GM12864 (cell line): ENCODE measurements around the gene CLRN3.

Source experiments
- DNase-seq: peaks from one replicate; pipeline ENCODE4 v3.0.0-alpha.2; 2011; ENCODE audit warnings: low read depth
- H3K4me3 ChIP-seq: 2 replicates; pipeline ENCODE4 v1.5.1; 2011; ENCODE audit warnings: mild to moderate bottlenecking, low read depth, low read length, control low read depth
- TF ChIP-seq, protein P1 (sequence below): IDR thresholded peaks from 2 replicates; pipeline ENCODE4 v1.5.1; 2011; ENCODE audit warnings: low read depth, mild to moderate bottlenecking, moderate library complexity, low read length, control low read depth, inconsistent platforms; ENCODE audit errors: missing control alignments

CLRN3 gene

DNA sequence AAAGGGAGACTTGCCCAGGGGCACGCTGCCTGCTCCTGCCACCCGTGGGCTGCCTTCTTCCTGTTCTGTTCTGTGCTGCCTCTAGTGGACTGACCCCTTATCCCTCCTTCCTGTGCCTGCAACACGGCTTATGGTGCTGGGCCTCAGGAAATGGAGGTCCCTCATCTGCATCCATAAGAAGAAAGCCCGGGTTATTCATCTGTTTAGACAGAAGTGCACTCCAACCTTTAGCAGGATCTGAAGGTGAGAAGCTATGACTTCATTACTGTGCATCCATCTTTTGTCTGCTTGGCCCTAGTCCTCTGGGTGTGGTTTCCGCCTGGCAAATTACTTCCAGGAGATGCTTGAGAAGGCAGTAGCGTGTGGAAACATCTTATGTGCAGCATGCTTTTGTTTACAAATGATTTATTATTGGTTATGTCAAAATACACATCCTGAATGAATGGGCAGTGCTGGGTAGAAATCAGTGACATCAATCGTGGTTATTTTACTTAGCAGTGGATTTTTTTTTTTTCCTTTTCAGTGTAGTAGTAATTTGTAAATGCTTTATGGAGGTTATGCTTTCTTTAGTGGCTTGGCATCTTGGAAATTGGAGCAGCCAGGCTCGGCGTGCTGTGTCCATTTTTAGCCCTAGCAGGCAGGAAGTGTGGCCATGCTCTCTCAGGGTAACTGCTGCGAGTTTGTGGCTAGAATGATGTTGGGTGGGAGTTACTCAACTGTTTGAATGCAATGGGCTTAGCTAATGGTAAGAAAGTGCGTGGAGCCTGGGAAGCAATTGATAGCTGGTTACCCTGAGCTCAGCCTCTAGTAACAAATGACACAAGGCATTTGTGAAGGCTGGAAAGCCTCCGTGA lies 26.9 kb upstream of the CLRN3 start:
- no peak overlapping the region for H3K4me3 ChIP-seq
- TF ChIP-seq, protein P1, sequence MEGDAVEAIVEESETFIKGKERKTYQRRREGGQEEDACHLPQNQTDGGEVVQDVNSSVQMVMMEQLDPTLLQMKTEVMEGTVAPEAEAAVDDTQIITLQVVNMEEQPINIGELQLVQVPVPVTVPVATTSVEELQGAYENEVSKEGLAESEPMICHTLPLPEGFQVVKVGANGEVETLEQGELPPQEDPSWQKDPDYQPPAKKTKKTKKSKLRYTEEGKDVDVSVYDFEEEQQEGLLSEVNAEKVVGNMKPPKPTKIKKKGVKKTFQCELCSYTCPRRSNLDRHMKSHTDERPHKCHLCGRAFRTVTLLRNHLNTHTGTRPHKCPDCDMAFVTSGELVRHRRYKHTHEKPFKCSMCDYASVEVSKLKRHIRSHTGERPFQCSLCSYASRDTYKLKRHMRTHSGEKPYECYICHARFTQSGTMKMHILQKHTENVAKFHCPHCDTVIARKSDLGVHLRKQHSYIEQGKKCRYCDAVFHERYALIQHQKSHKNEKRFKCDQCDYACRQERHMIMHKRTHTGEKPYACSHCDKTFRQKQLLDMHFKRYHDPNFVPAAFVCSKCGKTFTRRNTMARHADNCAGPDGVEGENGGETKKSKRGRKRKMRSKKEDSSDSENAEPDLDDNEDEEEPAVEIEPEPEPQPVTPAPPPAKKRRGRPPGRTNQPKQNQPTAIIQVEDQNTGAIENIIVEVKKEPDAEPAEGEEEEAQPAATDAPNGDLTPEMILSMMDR, result peak; percentile 29
- no peak for DNase-seq

DNA sequence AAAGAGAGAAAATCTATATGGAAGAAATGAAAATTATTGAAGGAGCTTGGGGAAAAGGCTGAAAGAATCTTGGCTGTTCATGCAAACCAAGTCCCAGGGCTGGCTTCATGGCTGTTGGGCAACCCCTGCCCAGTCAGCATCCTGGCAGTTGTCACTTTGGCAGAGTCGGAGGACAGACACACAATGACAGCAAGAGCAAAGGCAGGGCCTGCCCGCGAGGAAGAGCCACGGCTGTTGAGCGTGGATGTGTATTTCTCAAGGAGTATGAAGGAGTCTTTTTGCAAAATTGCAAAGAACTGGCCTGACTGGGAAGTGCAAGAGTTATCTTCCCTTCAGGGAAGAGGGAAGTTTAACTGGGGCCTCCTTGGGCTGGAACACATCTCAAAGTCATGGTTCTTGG lies 25.8 kb upstream of the CLRN3 start:
- H3K4me3 ChIP-seq, result no peak overlapping the region
- TF ChIP-seq, protein P1, result no peak
- no peak for DNase-seq

DNA sequence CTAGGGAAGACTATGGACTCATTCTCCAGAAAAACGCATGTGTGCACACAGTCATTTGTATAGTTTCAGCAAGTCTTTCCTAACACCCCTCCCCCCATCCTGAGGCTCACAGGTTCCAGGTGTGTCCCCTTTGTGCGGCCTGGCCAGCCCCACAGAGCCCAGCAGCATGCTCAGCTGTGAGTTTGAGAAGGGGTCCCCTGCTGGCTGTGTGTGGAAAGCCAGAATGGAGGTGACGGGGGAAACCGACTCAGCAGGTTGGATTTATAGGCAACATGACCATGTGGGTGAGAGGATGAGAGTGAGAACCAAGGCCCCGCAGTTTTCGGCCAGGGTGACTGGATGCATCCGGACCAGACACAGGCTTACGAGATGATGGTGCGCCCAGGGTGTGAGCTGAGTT lies 24.1 kb upstream of the CLRN3 start:
- TF ChIP-seq, protein P1, result no peak
- DNase-seq, result no peak
- no peak overlapping the region for H3K4me3 ChIP-seq

DNA sequence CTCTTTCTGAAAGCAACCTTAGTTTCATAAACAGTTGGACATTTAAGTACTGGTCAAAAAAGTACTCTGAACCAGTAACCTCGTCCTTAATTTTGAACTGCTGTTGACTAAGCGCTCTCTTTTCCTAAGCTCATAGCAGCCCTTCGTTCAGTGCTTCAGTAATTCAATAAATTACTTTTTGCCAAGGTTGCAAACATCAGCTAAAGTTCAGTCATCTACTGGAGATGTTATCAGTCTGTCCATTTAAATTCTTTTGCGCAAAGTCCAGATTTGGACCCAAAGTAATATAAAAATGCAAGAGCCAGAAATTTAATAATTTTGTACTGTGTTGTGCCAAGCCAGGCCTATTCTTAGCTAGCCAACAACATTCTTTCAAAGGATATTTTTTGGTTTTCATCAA lies 22.6 kb upstream of the CLRN3 start:
- no peak overlapping the region for H3K4me3 ChIP-seq
- DNase-seq, result no peak

DNA sequence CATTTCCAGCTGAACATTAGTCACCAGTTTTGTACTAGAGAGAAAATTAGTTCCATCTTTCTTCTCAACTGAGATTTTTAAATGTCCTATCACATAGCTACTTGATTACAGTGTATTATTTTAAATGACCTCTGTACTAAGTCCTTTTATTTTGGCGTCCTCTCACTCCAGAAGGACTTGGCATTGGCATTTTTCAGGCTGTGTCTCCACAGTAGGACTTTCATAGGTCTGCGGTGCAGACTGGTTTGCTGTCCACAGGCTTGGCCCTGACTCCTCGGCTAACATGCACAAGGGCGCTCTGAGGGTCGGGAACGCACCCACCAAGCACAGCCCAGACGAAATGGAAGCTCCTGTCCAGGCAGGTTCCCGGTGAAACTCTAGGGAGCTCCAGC lies 20.6 kb upstream of the CLRN3 start:
- H3K4me3 ChIP-seq, result no peak overlapping the region

More for the DNA sequence above, 22.6 kb upstream of the CLRN3 start:
- TF ChIP-seq, protein P1, result no peak

DNA sequence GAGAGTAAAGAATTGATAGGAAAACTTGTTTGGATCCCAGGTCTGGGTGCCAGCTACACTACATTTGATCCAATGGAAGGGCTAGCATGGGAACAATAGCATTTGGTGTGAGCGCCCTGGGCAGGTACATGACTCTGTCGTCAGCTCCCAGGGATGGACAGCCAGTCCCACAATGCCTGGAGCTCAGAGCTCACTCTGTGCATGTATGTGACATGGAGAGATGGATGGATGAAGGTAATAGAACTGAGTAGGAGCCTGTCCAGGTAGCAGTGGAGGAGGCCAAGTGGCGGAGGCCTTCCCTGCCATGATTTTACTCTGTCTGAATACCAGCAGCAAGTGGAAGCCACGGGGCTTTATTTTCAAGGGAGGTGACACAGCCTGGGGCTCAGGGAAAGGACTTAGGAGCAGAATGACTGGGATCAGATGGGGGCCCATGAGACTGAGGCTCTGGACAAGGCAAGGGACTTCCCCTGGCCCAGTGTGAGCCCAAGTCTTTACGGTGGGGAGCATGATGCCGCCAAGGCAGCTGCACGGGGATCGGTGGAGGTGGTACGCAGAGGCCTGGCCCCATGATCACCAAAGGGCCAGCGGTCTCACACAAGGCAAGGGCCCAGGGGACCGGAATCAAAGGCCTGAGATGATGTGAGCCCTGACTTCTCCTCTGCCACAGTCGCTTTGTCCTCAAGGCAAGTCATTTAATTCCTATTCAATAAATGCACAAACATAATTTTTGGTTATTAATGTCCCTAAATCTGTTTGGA lies 20.0 kb upstream of the CLRN3 start:
- TF ChIP-seq, protein P1, result no peak
- H3K4me3 ChIP-seq, result no peak overlapping the region
- DNase-seq, result no peak

More for the DNA sequence above, 20.6 kb upstream of the CLRN3 start:
- DNase-seq, result no peak
- TF ChIP-seq, protein P1, result no peak
